Measurements from ENCODE around the gene CDC73. TPM values are rescaled to one million over a fixed set of nuclear protein-coding genes. Genes with fewer than 3 reads are reported as not detected.
A peak's percentile ranks its signal among the peaks of the same experiment; 100 is the strongest.

The CDC73 gene
- total and polyA plus RNA-seq, 7 experiments from 2014 or later: 57.6 to 65.0 (median 59.2) TPM

DNA sequence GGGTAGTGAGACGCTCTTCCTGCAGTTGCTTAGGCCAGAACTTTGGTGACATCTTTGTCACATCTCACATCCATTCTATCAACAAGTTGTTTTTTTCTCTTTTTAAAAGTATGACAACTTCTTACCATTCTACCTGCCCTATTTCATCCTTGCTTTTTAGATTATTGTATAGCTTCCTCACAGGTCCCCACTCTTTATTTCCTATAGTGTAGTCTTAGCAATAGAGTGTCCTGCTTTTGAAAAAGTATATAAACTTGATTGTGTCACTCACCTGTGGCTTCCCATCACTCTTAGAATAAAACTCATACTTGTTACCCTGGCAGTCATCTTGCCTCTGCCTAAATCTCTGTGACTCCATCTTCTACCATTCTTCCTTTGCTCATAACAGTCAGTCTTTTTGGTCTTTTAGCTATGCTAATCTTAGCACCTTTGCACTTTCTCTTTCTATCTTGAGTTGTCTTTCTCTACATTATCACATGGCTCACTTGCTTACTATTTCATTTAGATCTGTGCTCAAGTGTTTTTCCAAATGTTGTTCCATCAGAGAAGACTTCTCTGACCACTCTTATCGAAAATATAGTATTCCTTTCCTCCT lies 9.5 kb downstream of the CDC73 start:
- H3K4me3 ChIP-seq (ENCODE audit: low read length): no peak overlapping the region
- Mint-ChIP-seq H3K27ac (peak overlapping the region in 5 of 9 donors; percentile 21 to 59 (median 43)), H3K4me1 (peaks cover 27 to 63% (median 51%) of the 10 kb centered on the region in 7 donors), H3K4me3 (peak overlapping the region in 4 of 10 donors; percentile 5 to 40 (median 12)), H3K36me3 (peaks cover 14 to 40% (median 31%) of the 10 kb centered on the region in 5 donors), H3K27me3 (no peaks in the 10 kb centered on the region), H3K9me3 (no peaks in the 10 kb centered on the region)
- no peak for ATAC-seq
- H3K9me3 ChIP-seq (ENCODE audit: control insufficient read depth in 2 of 3, low read length in 3 of 3): no peaks in the 10 kb centered on the region
- intact Hi-C loops (cut with micrococcal nuclease): no loop called here
- POLR2A ChIA-PET: no interaction called here
- DNase-seq: no peak
- H3K27me3 ChIP-seq (ENCODE audit: control insufficient read depth in 2 of 2, insufficient read depth in 2 of 2, low read length in 2 of 2): no peaks in the 10 kb centered on the region
- no peak overlapping the region for H3K27ac ChIP-seq (ENCODE audit: low read depth, low read length)
- CTCF ChIA-PET: no interaction called here
- H3K4me1 ChIP-seq (ENCODE audit: control insufficient read depth in 2 of 2, insufficient read depth in 2 of 2, low read length in 2 of 2): no peaks in the 10 kb centered on the region
- H3K36me3 ChIP-seq (ENCODE audit: control insufficient read depth in 2 of 3, insufficient read depth in 3 of 3, low read length in 3 of 3): peaks cover 11 to 38% (median 11%) of the 10 kb centered on the region in 3 experiments

DNA sequence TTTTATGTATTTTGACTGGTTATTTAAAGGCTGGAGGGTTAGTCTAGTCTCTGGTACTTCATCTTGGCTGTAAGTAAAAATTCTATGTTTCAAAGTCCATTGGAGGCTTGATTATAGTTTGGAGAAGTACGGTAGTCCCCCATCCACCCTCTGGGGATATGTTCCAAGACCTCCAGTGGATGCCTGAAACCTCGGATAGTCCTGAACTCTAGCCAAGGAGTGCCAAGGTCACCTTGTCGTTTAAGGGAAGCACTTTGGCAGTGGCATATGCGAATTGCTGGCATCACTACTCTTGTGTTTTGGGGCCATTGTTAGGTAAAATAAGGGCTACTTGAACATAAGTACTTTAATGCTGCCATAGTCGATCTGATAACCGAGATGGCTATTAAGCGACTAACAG lies 18.4 kb downstream of the CDC73 start:
- Mint-ChIP-seq H3K27me3 (no peaks in the 10 kb centered on the region), H3K4me1 (peaks cover 11 to 46% (median 40%) of the 10 kb centered on the region in 7 donors), H3K27ac (peak overlapping the region in 1 of 9 donors; percentile 42), H3K36me3 (peaks cover 4 to 52% (median 38%) of the 10 kb centered on the region in 5 donors), H3K9me3 (no peaks in the 10 kb centered on the region), H3K4me3 (no peak overlapping the region)
- Histone ChIP-seq H3K27me3 (ENCODE audit: control insufficient read depth in 2 of 2, insufficient read depth in 2 of 2, low read length in 2 of 2) (no peaks in the 10 kb centered on the region), H3K4me1 (ENCODE audit: control insufficient read depth in 2 of 2, insufficient read depth in 2 of 2, low read length in 2 of 2) (no peaks in the 10 kb centered on the region), H3K4me3 (ENCODE audit: low read length) (no peak overlapping the region), H3K36me3 (ENCODE audit: control insufficient read depth in 2 of 3, insufficient read depth in 3 of 3, low read length in 3 of 3) (peaks cover 12 to 37% (median 24%) of the 10 kb centered on the region in 3 experiments), H3K27ac (ENCODE audit: low read depth, low read length) (no peak overlapping the region), H3K9me3 (ENCODE audit: control insufficient read depth in 2 of 3, low read length in 3 of 3) (no peaks in the 10 kb centered on the region)
- no peak for DNase-seq
- POLR2A ChIA-PET: no interaction called here
- ATAC-seq: no peak
- intact Hi-C loops (cut with micrococcal nuclease): no loop called here
- CTCF ChIA-PET: no interaction called here

DNA sequence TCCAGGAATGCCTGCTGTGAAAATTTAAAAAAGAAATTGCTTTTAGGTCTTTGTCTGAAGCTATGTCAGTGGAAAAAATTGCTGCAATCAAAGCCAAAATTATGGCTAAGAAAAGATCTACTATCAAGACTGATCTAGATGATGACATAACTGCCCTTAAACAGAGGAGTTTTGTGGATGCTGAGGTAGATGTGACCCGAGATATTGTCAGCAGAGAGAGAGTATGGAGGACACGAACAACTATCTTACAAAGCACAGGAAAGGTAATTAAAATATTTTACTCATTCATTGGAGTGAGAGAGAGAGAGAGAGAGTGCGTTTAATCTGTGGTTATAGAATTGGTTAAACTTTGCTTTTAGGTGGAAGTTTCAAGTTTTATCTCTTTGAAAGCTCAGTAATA lies 20.0 kb downstream of the CDC73 start:
- ATAC-seq (peak; percentile 51), DNase-seq (no peak)
- intact Hi-C loops (cut with micrococcal nuclease): no loop called here
- ChIA-PET POLR2A (interaction anchor here (0.7 kb wide), 1 partner anchor 27 kb away, joined by 3 read pairs; no protein-coding TSS in a partner anchor), CTCF (interaction anchor here (1.6 kb wide), 1 partner anchor 1153 kb away, joined by 5 read pairs; no protein-coding TSS in a partner anchor)
- Histone ChIP-seq H3K27ac (ENCODE audit: low read depth, low read length) (no peak overlapping the region), H3K27me3 (ENCODE audit: control insufficient read depth in 2 of 2, insufficient read depth in 2 of 2, low read length in 2 of 2) (no peaks in the 10 kb centered on the region), H3K4me1 (ENCODE audit: control insufficient read depth in 2 of 2, insufficient read depth in 2 of 2, low read length in 2 of 2) (no peaks in the 10 kb centered on the region), H3K36me3 (ENCODE audit: control insufficient read depth in 2 of 3, insufficient read depth in 3 of 3, low read length in 3 of 3) (peaks cover 4 to 34% (median 28%) of the 10 kb centered on the region in 3 experiments), H3K9me3 (ENCODE audit: control insufficient read depth in 2 of 3, low read length in 3 of 3) (no peaks in the 10 kb centered on the region), H3K4me3 (ENCODE audit: low read length) (no peak overlapping the region)
- no peaks in the 10 kb centered on the region for H3K27me3 Mint-ChIP-seq
- peaks cover 4 to 57% (median 43%) of the 10 kb centered on the region in 5 donors for H3K36me3 Mint-ChIP-seq
- no peaks in the 10 kb centered on the region for H3K9me3 Mint-ChIP-seq
- no peak overlapping the region for H3K4me3 Mint-ChIP-seq
- peak overlapping the region in 4 of 9 donors; percentile 1 to 33 (median 17) for H3K27ac Mint-ChIP-seq
- peaks cover 11 to 43% (median 35%) of the 10 kb centered on the region in 7 donors for H3K4me1 Mint-ChIP-seq

DNA sequence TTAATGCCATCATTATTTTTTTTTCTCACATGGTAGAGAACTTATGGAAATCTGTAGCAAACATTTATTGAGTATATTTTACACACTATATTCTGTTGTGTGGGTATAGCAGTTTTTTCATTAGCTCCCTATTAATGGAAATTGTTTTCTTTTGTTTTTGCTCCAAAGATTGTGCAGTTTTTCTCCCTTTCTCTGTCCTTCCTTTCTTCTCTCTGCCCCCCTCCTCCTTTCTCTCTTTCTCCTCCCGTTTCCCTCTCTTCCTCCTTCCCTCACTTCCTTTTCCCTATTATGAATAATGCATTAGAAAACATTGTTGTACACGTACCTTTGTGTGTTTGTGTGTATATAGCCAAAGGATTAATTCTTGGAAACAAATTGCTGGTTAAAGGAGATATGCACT lies 20.6 kb downstream of the CDC73 start:
- peaks cover 11 to 40% (median 33%) of the 10 kb centered on the region in 7 donors for H3K4me1 Mint-ChIP-seq
- Histone ChIP-seq H3K27me3 (ENCODE audit: control insufficient read depth in 2 of 2, insufficient read depth in 2 of 2, low read length in 2 of 2) (no peaks in the 10 kb centered on the region), H3K27ac (ENCODE audit: low read depth, low read length) (no peak overlapping the region), H3K36me3 (ENCODE audit: control insufficient read depth in 2 of 3, insufficient read depth in 3 of 3, low read length in 3 of 3) (peaks cover 0 to 39% (median 28%) of the 10 kb centered on the region in 3 experiments), H3K4me1 (ENCODE audit: control insufficient read depth in 2 of 2, insufficient read depth in 2 of 2, low read length in 2 of 2) (no peaks in the 10 kb centered on the region), H3K4me3 (ENCODE audit: low read length) (no peak overlapping the region), H3K9me3 (ENCODE audit: control insufficient read depth in 2 of 3, low read length in 3 of 3) (no peaks in the 10 kb centered on the region)
- POLR2A ChIA-PET: interaction anchor here (0.7 kb wide), 1 partner anchor 28 kb away, joined by 3 read pairs; no protein-coding TSS in a partner anchor
- peak overlapping the region in 3 of 9 donors; percentile 33 to 82 (median 52) for H3K27ac Mint-ChIP-seq
- H3K4me3 Mint-ChIP-seq: no peak overlapping the region
- intact Hi-C loops (cut with micrococcal nuclease): no loop called here
- CTCF ChIA-PET: interaction anchor here (1.6 kb wide), 1 partner anchor 1152 kb away, joined by 5 read pairs; no protein-coding TSS in a partner anchor
- H3K9me3 Mint-ChIP-seq: no peaks in the 10 kb centered on the region
- no peak for DNase-seq
- no peak for ATAC-seq
- no peaks in the 10 kb centered on the region for H3K27me3 Mint-ChIP-seq
- peaks cover 4 to 56% (median 44%) of the 10 kb centered on the region in 5 donors for H3K36me3 Mint-ChIP-seq

DNA sequence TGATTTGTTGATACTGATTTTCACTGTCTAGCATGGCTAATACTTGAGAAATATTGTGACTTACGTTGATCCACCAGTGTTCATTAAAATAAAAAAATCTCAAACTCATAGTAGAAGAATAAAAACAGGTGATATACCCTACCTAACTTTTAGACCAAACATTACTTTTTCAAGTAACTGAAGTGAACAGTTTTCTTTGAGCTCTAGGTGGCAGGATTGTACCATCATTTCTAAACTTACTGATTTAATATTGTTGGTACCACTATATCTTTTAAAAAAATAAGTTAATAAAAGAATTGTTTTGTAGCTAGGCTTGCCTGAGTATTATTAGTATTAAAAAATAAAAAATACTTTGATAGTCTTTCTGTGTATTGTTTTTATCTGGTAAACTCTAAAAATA lies 21.5 kb downstream of the CDC73 start:
- no peak for ATAC-seq
- H3K27me3 Mint-ChIP-seq: no peaks in the 10 kb centered on the region
- H3K4me3 ChIP-seq (ENCODE audit: low read length): no peak overlapping the region
- H3K36me3 ChIP-seq (ENCODE audit: control insufficient read depth in 2 of 3, insufficient read depth in 3 of 3, low read length in 3 of 3): peaks cover 0 to 46% (median 26%) of the 10 kb centered on the region in 3 experiments
- H3K4me3 Mint-ChIP-seq: no peak overlapping the region
- H3K4me1 Mint-ChIP-seq: peaks cover 11 to 34% (median 27%) of the 10 kb centered on the region in 7 donors
- CTCF ChIA-PET: interaction anchor here (0.9 to 1.6 kb wide), 2 partner anchors 610 to 1152 kb away, joined by 3 to 5 read pairs; no protein-coding TSS in a partner anchor
- H3K4me1 ChIP-seq (ENCODE audit: control insufficient read depth in 2 of 2, insufficient read depth in 2 of 2, low read length in 2 of 2): no peaks in the 10 kb centered on the region
- DNase-seq: peak in 1 of 9 donors; percentile 25
- no peaks in the 10 kb centered on the region for H3K9me3 ChIP-seq (ENCODE audit: control insufficient read depth in 2 of 3, low read length in 3 of 3)
- no peaks in the 10 kb centered on the region for H3K27me3 ChIP-seq (ENCODE audit: control insufficient read depth in 2 of 2, insufficient read depth in 2 of 2, low read length in 2 of 2)
- peaks cover 4 to 51% (median 40%) of the 10 kb centered on the region in 5 donors for H3K36me3 Mint-ChIP-seq
- POLR2A ChIA-PET: no interaction called here
- intact Hi-C loops (cut with micrococcal nuclease): loop anchor here (1.0 kb wide), 2 partner anchors 21 to 1152 kb away; partner anchors contain the start of gene CDC73 (in 1 of the 2)
- no peak overlapping the region for H3K27ac ChIP-seq (ENCODE audit: low read depth, low read length)
- H3K27ac Mint-ChIP-seq: peak overlapping the region in 2 of 9 donors; percentile 8 to 46
- H3K9me3 Mint-ChIP-seq: no peaks in the 10 kb centered on the region

DNA sequence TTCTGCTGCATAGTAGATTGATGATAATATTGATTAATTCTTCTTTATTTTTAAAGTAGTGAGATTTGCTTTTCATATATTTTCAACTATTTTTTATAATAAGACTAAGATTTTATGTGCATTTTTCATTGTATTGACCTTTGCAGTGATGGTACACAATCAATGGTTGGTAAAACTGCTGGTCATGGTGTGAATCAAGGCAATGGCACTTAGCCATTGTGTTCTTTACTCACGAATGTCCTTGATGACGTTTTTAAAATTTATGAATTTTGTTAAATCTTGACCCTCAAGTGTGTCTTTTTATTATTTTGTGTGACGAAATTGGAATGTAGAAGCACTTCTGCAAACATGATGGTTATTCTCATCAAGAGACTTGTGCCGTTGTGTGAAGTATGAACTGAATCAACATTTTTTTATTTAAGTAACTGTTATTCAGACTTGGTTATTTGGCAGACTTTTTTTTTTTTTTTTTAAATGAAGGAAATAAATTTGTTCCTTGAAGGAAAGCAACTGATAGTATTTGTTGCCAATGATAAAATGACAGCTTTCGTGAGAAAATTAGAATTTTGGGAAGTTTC lies 22.6 kb downstream of the CDC73 start:
- POLR2A ChIA-PET: no interaction called here
- DNase-seq: no peak
- Histone ChIP-seq H3K27me3 (ENCODE audit: control insufficient read depth in 2 of 2, insufficient read depth in 2 of 2, low read length in 2 of 2) (no peaks in the 10 kb centered on the region), H3K9me3 (ENCODE audit: control insufficient read depth in 2 of 3, low read length in 3 of 3) (no peaks in the 10 kb centered on the region), H3K4me1 (ENCODE audit: control insufficient read depth in 2 of 2, insufficient read depth in 2 of 2, low read length in 2 of 2) (no peaks in the 10 kb centered on the region), H3K27ac (ENCODE audit: low read depth, low read length) (no peak overlapping the region), H3K36me3 (ENCODE audit: control insufficient read depth in 2 of 3, insufficient read depth in 3 of 3, low read length in 3 of 3) (peaks cover 0 to 43% (median 22%) of the 10 kb centered on the region in 3 experiments), H3K4me3 (ENCODE audit: low read length) (no peak overlapping the region)
- CTCF ChIA-PET: no interaction called here
- Mint-ChIP-seq H3K36me3 (peaks cover 4 to 47% (median 34%) of the 10 kb centered on the region in 5 donors), H3K9me3 (no peaks in the 10 kb centered on the region), H3K27ac (no peak overlapping the region), H3K4me1 (peaks cover 10 to 31% (median 23%) of the 10 kb centered on the region in 7 donors), H3K27me3 (no peaks in the 10 kb centered on the region), H3K4me3 (no peak overlapping the region)
- ATAC-seq: no peak
- intact Hi-C loops (cut with micrococcal nuclease): no loop called here
